Midbrain (tissue), 1 donor: ENCODE measurements around the gene RPL12.
A peak's percentile ranks its signal among the peaks of the same experiment; 100 is the strongest.

Experiments used
- DNase-seq: peaks from one replicate; lab custom pipeline; 2025; lab: John Stamatoyannopoulos, UW

Gene RPL12

DNA sequence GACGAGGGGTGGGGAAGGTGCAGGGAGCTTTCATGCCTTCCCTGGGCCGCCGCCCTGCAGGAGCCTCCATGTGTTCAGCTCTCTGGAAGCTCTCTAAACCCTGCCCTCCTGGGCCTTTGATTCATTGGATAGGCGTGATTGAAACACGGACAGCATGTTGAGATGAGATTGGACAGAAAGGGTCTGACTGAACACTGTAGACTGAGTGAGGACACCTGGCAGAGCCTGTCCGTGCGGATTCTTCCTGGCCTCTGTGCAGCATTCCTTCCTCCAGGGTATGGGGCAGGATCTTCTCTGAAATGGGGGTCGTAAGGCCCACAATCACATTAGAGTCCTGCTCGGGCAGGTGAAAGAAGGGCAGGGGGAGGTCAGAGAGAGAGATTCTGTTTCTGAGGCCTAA, 12.8 kb downstream of the RPL12 start:
- DNase-seq: no peak

DNA sequence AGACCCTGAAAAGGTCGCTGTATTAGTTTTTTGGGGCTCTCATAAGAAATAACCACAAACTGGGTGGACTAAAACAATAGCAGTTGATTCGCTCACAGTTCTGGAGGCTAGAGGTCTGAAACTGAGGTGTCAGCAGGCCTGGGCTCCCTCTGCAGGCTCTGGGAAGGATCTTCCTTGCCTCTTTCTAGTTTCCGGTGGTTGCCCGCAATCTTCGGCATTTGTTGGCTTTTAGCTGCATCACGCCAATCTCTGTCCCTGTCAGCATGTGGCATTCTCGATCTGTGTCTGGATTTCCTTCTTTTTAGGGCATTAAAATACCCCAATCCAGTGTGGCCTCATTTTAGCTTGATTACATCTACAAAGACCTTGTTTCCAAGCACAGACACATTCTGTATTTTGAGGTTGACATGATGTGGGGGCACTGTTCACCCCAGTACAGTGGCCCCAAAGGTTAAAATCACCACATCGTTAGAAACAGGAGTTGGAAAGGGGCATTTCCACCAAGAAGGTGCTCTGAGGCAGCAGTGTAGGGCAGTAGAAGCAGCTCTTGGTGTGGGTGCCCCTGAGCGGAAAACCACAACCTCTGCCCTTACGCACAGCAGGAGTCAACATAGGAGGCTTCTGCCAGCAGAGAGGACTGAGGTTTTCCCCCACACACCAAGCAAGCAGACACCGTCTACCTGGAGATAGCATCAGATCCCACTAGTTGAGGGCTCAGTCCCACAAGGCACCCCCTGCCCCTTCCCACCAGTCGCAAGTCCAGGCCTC, 13.5 kb downstream of the RPL12 start:
- DNase-seq: no peak

DNA sequence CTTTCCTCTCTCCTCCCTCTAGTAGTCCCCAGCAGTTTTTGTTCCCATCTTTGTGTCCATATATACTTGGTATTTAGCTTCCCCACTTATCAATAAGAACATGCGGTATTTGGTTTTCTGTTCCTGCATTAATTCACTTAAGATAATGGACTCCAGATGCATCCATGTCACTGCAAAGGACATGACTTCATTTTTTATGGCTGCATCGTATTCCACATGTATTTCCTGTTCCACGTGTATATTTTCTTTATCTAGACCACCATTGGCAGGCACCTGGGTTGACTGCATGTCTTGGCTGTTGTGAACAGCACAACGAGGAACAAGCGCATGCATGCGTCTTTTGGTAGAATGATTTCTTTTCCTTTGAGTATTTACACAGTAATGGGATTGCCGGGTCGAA, 20.8 kb downstream of the RPL12 start:
- no peak for DNase-seq

DNA sequence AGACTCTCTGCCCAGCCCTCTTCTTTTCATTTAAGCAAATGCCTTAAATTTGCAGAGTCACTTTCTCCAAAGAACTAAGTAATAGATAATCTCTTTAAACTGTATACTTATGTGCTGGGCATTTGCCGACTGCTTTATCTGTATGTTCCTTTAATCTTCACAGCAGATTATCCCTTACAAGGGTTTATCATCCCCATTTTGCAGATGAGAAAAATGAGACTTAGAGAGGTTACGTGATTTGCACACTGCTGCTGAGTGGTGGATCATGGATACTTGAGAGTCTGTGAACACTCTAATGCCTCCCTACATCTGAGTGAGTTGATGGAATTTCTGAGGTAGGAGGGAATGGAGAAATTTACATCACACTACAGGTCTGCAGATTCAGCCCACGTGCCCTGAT, 22.9 kb downstream of the RPL12 start:
- no peak for DNase-seq

DNA sequence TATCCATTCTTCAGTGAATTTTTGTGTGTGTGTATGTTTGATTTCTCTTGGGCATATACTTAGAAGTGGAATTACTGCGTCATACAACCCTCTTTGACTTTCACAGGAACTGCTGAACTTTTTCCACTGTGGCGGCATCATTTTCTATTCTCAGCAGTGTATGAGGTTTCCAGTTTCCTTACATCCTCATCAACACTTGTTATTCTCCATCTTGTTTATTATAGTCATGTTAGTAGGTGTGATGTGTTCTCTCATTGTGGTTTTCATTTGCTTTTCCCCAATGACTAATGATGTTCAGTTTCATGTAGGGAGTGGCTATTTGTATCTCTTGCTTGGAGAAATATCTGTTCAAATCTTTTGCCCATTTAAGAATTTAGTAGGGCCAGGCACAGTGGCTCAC, 24.4 kb downstream of the RPL12 start:
- DNase-seq: no peak

DNA sequence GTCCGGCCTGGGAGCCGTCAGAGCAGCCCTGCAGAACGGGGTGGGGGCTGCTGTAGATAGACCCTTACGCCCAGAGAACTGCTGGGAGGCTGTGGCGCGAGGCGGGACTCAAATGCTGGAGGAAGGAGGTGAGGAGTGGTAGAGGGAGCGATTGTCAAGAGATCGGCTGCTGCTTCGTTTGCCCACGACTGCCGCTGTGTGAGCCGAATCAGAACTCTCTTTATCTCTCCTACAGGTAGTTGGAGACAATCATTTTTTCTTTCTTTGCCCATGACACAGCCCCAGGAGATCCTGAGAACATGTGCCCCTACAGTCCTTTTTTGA, 26.6 kb downstream of the RPL12 start:
- no peak for DNase-seq

DNA sequence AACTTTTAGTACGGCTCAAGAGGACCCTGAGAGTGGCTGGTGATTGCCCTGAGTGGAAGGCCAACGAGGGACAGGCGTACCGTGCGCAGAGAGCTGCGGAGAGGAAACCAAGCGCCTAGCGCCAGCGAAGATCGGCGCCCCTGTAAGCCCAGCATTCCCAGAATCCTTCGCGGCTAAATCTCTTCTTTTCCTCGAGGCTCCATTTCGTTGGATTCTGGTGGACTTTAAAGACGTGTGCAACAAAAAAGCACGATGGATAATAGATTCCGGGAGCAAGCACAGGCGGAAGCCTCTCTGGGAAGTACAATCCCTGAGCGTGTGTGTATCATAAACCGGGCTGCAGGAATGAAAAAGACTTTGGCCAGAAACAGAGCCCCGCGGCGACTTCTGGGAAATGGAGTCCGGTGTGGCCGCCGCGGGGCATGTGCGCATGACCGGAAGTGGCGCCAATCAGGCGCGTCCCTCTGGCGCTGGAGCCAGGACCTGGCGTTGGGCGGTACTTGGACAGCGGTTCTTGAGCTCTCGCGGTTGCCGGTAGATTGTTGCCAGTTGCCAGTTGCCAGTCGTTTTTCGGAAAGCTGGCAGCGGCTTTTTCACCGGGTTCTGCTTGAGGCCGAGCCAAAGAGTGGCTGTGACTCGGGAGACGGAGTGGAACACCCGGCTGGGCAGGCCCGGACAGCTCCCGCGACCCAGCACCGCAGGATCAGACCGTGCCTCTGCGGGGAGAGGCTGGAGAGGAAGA, 27.1 kb downstream of the RPL12 start, which contains the start of gene ZNF79:
Gene ZNF79, plus strand, starts transcription at position 449 of the 742 bp plus-strand sequence. CDS start 406 bp downstream, outside the sequence.
- DNase-seq: peak; percentile 96

DNA sequence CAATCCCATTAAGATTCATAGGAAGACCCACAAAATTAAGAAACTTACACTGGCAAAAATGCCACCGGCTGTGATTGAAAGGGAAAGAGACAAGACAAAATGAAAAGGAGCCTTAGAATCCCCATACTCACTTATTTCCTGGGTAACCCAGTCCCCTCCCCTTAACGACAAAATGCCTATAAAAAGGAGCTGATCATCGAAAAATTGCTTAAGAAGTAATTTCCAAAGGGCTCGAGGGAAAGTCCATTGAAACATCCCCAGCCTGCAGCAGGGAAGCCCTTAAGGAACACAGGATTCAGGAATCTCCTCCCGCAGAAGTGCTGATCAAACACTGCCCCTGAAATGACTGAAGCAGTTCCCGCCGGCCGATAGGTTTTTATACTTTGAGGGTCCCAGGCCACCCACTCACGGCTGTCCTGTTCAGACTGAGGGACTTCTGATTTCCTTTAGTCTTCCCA, 27.7 kb downstream of the RPL12 start:
- no peak for DNase-seq

DNA sequence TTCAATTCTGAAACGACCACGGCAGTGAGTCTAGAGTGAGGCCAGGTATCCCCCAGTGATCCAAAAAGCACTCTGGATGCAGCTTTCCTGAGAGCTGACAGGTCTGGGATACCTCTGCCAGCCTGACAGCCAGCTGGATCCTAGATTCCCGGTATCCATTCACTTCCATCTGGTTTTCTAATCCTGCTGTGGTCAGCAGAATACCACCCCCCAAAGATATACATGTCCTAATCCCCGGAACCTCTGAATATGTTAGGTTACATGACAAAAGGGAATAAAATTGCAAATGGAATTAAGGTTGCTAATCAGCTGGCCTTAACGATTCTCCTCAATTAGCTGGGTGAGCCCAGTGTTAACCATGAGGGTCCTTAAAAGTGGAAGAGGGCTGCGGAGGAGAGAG, 28.4 kb downstream of the RPL12 start:
- no peak for DNase-seq

DNA sequence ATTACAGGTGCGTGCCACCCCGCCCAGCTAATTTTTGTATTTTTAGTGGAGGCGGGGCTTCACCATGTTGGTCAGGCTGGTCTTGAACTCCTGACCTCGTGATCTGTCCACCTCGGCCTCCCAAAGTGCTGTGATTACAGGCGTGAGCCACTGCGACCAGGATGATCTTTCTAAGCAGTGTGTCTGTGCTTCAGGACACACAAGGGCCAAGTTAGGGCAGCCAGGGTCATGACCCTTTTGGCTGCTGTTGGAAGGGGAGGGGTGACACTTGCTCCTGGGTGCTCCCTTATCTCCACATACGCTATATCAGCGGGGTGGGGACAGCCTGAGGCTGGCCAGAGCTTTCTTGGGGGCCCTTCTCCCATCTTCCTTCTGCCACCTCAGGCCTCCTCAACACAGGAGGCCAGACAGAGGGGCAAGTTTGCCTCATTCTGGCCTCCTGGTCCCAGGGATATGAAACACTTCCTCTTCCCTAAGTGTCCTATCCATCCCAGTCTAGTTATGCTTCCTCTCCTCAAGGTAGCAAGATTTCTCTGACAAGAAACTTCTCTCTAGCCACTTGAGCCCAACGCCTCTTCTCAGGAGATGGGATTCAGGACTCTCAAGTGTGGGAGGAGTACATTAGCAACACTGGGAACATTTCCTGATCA, 28.9 kb downstream of the RPL12 start:
- DNase-seq: no peak

DNA sequence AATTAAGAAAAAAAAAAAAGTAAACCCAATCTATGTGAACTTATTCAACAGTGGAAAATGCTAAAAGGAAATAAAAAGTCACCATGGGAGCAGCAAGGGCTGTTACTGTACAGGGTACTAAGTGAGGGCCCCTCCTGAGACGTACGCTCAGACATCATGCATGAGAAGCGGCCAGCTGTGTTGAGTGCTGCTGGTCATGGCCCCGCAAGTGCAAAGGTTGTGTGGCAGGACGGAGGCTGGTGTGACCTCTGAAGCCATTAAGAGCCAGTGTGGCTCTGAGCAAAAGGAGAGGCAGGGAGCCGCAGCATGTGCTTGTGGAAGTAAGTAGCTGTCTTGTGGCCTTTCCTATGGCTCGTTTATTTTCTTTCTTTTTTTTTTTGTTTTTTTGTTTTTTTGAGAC, 30.1 kb downstream of the RPL12 start:
- no peak for DNase-seq

DNA sequence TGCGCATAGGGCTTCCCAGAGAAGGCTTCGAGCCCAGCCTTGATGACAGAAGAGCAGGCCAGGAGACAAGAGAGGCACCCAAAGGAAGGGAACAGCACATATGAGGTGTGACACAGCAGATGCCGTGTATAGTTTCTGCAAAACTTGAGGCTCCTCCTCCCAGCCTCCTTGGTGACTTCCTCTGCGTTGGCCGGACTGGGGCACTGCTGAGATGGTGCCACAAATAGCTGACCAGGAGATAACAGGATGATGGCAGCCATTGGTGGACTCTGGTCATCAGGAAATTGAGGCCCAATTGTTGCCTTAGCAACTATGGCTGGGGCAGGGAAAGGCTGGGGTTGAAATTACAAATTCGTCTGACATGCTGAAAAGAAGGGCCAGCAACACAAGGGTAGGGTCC, 31.9 kb downstream of the RPL12 start:
- DNase-seq: no peak

DNA sequence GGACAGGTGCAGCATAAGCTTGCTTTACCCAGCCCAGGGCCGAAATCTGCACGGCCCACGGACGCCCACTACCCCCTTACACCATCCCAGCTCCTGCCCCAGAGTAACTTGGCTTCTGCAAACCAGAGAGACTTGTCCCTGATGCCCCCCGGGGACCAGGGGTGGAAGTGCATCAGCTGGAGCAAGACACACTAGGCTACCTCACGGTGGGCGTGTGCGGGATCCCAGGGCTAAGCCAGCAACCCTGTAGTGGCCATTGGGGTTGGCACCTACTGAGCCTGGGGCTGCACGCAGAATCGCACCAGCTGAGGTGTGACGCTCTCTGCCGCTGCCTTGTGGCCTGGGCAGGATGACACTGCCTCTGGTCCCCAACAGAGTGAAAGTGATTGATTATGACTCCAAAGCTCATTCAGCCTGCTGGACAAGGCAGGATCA, 33.2 kb downstream of the RPL12 start:
- no peak for DNase-seq

DNA sequence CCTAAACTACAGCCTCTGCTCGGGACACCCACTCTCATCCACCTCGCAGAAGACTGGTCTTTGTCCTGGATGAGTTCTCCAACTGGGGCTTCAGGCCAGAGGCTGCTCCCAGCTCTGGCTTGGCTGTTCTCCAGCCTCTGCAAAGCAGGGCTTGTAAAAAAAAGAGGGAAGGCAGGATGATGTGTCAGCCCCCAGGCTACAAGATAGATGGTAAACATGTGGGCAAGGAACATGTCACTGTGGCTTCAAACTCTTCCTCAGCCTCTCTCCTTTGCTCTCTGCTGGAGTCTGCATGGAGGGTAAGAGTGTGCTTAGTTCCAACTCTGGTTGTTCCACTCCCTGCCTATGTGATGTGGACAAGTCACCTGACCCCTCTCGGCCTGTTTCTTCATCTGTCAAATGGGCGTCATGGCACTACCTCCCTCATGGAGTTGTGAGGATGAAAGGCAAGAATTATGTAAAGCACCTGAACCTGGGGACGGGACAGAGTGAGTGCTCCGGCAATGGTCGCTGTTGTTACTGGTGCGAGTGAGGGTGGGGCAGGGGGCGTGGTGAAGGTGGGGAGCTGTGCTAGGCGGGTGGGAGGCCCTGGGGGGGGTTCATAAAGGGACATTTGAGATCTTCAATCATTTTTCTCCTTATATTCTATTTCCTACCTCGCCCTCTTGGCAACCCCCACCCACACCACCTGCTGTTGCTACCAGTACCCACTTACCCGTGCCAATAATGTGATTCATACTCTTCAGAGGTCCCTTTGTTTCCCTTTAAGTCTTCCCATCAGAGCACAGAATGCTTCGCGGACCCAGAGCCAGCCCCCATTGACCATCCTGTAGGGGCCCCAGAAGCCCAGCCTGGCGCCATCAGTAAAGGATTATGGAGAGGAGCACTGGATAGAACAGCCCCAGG, 33.8 kb downstream of the RPL12 start:
- DNase-seq: no peak

DNA sequence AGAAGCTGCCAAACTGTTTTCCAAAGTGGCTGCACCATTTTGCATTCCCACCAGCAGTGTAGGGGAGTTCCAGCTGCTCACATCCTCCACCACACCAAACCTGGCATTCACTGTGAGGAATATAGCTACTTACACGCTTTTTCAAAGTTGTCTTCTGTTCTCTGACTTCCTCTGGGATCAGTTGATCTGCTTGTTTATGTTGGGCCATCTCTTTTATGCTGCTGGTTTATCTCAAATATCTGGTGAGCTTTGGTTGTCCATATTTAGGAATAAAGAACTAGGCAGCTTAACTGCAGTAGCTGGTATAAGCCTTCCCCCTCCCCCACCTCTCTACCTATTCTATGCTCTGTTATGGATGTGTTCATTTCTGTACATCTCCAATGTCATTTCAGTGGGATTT, 35.5 kb downstream of the RPL12 start:
- DNase-seq: no peak

DNA sequence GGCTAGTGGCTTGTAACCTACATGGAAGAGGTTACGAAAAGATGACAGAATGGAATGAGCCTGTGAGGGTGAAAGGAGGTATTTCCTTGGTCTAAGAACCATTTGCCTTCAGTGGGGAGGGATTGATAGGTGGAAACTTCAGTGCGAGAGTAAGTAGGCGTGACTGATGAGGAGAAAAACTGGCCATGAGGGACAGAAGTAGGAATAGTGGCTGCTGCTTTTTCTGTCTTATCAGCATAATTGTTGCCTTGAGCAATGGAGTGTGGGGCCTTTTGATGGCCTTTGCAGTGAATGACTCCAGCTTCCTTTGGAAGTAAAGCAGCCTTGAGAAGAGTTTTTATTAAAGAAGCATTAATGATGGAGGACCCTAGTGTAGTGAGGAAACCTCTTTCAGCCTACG, 36.1 kb downstream of the RPL12 start:
- no peak for DNase-seq

DNA sequence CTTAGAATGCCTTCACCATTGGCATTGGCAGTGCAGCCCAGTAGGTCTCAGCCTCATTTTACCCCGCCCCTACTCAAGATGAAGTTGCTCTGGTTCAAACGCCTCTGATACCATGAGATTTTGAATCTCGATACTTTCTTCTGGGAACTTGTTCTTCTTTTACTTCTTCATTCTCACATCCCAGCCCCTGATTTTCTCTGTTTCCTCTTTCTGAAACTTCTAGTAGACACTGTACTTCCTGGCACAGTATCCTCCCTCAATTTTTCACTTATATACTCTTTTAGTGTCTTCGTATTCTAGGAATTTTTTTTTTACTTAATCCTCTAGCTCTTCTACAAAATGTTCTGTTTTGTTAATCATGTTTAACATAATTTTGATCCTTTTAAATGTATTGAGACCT, 40.1 kb downstream of the RPL12 start:
- no peak for DNase-seq

DNA sequence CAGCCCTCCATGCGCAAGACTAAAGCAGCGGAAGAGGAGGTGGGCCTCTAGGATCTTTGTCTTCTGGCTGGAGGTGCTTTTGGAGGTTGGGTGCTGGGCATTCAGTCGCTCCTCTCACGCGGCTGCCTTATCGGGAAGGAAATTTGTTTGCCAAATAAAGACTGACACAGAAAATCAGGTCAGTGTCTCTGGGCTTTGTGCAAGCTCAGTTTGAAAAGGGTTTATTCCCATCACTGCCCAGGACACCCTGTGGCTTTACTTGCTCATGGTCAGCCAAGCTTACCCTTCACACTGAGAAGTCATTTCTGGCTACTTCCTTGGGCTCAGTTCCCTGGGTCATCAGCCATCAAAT, 43.7 kb downstream of the RPL12 start:
- no peak for DNase-seq

DNA sequence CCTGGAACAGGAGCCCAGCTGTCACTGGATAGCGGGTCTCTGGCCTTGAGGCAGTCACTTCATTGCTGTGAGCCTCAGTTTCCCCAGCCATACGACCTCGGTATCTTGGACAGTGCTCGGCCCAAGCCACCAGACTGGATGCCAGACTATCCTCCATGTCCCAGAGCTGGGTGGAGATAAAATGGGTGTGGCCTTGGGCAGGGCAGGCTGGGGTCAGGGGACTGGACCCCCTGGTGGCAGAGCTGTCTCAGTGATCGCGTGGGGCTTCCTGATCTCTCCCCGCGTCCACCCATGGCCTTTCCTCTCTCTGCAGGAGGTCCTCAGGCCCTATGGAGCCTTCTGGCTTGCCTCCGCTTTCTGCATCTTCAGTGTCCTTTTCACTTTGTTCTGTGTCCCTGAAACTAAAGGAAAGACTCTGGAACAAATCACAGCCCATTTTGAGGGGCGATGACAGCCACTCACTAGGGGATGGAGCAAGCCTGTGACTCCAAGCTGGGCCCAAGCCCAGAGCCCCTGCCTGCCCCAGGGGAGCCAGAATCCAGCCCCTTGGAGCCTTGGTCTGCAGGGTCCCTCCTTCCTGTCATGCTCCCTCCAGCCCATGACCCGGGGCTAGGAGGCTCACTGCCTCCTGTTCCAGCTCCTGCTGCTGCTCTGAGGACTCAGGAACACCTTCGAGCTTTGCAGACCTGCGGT, 44.3 kb downstream of the RPL12 start:
- no peak for DNase-seq

DNA sequence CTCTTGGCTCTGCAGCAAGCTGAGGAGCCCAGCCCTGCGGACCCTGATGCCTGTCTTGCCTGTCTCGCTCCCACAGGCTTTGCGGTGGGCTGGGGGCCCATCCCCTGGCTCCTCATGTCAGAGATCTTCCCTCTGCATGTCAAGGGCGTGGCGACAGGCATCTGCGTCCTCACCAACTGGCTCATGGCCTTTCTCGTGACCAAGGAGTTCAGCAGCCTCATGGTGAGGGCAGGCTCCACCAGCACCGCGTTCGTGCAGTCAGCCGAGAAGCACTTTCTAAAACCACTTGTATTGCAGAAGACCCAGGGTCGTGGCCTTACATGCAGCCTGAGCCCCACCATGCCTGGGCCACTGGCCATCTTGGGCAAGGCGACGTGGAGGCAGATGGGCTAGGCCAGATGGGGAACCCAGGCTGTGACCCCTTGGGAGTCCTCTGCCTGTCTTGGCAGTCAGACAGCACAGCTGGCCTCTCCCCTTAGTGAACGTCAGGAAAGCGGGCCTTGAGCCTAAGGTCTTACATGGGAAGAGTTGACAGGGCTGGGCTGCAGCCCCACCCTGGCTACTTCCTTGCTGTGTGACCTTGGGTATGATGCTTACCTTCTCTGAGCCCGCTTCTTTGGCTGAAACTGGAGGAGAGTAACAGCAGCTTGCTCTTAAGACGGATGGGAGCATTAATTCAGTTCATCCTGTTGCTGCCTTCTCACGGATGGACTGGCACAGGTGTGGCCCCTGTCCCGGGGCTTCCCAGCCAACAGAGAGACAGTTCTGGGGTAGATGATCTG, 45.7 kb downstream of the RPL12 start:
- no peak for DNase-seq

DNA sequence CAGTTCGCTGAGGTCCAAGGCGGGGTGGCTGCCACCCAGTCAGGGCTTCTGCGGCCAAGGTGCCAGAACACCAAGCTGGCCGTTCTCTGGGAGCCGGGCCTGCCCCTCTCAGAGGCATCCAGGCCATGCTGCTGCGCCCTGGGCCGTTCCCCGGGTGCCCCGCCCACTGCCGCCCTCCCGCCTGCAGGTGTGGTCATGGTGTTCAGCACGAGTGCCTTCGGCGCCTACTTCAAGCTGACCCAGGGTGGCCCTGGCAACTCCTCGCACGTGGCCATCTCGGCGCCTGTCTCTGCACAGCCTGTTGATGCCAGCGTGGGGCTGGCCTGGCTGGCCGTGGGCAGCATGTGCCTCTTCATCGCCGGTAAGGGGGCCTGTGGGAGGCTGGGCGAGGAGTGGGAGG, 46.6 kb downstream of the RPL12 start:
- DNase-seq: no peak
